Suppressor macrophage treated with lipopolysaccharide for 4 hours (primary cell): ENCODE results near the gene DENND6B.
"Not testable (repeated sequence)": the region's sequence is repeated elsewhere in the genome, so short reads cannot be mapped to it uniquely, and the experiment has no call there.

Source experiments
- DNase-seq: peaks from one replicate; pipeline ENCODE4 v3.0.0-alpha.2; 2020

Gene DENND6B

DNA sequence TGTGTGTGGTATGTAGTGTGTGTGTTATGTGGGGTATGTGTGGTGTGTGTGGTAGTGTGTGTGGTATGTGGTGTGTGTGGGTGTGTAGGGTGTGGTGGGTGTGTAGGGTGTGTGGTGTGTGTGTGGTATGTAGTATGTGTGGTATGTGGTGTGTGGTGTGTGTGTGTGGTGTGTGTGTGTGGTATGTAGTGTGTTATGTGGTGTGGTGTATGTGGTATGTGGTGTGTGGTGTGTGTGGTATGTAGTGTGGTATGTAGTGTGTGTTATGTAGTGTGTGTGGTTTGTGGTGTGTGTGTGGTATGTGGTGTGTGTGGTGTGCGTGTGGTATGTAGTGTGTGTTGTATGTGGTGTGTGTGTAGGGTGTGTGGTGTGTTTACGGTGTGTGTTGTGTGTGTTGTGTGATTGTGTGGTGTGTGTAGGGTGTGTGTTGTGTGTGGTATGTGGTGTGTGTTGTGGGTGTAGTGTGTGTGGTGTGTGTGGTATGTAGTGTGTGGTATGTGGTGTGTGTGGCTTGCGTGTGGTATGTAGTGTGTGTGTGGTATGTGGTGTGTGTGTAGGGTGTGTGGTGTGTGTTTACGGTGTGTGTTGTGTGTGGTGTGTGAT, 12.1 kb upstream of the DENND6B start:
- DNase-seq, result no peak

DNA sequence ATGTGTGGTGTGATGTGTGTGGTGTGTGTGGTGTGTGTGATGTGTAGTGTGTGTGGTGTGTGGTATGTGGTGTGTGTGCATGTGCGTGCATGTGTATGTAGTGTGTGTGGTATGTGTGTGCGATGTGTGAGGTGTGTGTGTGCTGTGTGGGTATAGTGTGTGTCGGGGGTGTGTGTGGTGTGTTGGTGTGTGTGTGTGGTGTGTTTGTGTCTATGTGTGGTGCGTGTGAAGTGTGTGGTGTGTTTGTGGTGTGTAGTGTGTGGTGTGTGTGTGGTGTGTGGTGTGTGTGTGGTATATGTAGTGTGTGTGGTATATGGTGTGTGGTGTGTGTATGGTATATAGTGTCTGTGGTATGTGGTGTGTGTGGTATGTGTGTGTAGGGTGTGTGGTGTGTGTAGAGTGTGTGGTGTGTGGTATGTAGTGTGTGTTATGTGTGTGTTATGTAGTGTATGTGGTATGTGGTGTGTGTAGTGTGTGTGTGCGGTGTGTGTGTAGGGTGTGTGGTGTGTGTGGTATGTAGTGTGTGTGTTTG, 11.3 kb upstream of the DENND6B start:
- DNase-seq, result no peak

DNA sequence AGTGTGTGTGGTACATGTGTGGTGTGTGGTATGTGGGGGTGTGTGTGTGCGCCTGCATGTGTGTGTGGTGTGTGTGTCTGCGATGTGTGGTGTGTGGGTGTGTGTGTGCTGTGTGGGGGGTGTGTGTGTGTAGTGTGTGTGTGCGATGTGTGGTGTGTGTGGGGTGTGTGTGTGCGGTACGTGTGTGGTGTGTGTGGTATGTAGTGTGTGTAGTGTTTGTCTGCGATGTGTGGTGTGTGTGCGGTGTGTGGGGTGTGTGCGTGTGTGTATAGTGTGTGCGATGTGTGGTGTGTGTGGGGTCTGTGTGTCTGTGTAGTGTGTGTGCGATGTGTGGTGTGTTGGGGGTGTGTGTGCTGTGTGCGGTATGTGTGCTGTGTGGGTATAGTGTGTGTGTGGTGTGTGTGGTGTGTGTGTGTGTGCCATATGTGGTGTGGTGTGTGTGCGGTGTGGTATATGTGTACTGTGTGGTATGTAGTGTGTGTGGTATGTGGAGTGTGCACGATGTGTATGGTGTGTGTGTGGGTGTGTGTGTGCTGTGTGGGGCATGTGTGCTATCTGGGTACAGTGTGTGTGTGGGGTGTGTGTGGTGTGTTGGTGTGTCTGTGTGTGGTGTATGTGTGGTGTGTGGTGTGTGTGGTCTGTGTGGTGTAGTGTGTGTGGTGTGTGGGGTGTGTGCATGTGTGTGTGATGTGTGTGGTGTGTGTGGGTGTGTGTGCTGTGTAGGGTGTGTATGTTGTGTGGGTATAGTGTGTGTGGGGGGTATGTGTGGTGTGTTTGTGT, 10.6 kb upstream of the DENND6B start:
- DNase-seq, result no peak

DNA sequence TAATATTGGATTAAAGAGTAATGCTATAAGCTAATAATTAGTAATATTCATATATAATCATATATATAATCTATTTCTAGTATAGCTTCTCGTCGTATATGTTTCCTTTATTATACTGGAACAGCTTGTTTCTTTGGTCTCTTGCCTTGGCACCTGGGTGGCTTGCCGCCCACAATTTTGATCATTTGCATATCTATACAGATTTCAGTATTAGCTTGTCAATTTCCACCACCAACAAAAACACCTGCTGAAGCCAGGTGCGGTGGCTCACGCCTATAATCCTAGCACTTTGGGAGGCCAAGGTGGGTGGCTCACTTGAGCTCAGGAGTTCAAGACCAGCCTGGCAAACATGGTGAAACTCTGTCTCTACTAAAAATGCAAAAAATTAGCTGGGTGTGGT, 7.6 kb upstream of the DENND6B start:
- DNase-seq, result not testable (repeated sequence)

DNA sequence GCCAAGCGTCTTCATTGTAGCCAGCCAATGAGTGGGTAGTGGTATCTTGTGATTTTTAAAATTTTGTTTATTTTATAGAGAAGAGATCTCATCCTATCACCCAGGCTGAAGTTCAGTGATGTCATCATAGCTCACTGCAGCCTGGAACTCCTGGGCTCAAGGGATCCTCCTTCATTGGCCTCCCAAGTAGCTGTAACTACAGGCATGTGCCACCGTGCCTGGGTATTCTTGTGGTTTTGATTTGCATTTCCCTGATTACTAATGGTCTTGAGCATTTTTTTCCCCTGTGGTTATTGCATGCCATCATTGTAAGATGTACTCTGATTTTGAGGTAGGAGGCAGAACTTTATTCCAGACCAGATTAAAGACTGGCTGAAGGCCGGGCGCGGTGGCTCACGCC, 2.4 kb upstream of the DENND6B start:
- DNase-seq, result peak; percentile 51

DNA sequence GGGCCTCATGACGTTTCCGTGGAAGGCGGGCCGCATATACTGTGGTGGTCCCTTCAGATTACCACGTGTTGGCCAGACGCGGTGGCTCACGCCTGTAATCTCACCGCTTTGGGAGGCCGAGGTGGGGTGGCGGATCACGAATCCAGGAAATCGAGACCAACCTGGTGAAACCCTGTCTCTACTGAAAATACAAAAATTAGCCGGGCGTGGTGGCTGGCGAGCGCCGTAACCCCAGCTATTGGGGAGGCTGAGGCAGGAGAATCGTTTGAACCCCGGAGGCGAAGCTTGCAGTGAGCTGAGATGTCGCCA, 853 bp upstream of the DENND6B start:
- no peak for DNase-seq

DNA sequence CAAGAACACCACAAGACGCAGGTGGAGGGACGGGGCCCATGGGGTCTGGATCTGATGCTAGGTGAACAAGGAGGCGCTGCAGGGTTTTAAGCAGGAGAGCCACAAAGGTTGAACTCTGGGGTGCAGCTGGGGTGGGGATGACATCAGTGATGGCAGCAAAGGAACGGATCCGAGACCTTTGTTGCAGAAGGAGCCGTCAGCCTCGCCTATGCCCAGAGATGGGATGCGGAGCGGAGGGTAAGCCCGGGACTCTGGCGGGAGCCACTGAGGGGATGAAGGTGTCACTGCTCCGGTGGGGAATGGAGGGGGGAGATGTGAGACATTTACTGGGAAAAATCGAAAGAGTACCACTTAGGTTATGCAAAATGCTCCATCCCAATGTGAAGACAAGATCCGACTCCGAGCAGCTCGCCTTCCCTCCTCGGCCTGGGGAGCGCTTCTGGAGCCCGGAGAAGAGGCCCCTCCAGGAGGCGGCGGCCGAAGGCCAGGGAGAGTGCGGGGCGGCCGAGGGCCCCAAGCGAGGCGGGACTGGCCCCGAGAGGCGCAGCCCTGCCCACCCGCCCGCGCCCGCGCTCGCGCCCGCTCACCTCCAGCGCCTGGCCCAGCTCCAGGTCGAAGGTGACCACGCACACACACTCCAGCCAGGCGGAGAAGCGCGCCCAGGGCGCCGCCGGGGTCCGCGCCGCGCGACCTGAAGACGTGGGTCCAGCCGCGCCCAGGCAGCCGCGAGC, 422 bp downstream of the DENND6B start:
- DNase-seq, result no peak

DNA sequence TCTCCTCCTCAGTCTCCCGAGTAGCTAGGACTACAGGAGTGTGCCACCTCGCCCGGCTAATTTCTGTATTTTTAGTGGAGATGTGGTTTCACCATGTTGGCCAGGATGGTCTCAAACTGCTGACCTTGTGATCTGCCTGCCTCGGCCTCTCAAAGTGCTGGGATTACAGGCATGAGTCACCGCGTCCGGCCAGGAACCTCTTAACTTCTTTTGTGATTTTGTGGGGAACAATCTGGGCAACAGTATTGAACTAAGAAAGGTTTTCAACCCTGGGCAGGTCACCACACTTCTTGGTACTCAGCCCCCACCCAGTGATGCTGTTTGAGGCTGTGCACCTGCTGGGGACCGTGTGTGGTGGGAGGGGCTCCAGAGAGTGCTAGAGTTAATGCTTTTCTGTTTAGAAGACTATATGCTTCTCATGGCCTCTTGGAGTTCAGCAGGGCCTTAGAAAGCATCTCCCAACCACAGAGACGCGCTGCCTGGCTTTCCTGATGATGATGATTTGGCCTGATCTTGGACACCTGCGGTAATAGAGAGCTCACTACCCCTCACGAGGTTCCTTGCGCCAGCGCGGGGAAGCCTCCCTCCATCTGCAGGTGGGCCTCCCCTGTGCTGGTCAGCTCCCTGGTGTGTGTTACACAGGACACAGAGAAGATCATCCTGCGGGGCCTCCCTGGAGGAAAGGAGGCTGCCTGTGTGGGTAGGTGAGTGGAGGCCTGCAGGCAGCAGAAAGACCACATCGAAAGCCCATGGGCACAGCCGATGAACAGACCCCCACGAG, 1.2 kb downstream of the DENND6B start:
- DNase-seq, result no peak

DNA sequence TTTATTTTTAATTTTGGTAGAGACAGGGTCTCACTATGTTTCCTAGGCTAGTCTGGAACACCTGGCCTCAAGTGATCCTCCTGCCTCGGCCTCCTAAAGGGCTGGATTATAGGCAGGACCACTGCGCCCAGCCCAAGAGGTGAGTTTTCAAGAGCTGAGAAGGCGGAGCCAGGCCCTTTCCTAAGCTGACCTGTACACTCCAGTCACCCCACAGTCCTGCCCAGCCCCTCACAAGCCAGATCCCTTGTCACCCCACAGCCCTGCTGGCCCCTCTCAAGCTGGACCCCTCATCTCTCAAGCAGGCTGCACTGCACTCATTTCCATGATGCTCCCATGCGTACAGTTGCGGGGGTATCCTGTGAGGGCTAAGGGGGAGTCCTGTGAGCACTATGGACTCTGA, 2.9 kb downstream of the DENND6B start:
- no peak for DNase-seq

DNA sequence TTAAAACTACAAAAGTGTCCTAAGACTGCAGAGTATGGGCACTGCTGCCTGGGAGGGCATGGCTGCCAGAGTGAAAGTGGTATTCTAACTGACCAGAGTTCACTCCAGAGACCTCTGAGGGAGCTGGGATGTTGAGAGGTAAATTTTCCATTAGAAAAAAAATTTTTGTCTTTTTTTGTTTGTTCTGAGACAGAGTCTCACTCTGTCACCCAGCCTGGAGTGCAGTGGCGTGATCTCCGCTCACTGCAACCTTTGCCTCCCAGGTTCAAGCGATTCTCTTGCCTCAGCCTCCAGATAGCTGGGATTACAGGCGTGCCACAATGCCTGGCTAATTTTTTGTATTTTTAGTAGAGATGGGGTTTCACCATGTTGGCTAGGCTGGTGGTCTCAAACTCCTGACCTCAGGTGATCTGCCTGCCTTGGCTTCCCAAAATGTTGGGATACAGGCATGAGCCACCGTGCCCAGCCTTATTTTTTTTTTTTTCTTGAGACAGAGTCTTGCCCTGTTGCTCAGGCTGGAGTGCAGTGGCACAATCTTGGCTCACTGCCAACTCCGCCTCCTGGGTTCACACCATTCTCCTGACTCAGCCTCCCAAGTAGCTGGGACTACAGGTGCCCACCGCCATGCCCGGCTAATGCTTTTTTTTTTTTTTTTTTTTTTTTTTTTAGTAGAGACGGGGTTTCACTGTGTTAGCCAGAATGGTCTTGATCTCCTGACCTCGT, 4.3 kb downstream of the DENND6B start:
- DNase-seq, result not testable (repeated sequence)

DNA sequence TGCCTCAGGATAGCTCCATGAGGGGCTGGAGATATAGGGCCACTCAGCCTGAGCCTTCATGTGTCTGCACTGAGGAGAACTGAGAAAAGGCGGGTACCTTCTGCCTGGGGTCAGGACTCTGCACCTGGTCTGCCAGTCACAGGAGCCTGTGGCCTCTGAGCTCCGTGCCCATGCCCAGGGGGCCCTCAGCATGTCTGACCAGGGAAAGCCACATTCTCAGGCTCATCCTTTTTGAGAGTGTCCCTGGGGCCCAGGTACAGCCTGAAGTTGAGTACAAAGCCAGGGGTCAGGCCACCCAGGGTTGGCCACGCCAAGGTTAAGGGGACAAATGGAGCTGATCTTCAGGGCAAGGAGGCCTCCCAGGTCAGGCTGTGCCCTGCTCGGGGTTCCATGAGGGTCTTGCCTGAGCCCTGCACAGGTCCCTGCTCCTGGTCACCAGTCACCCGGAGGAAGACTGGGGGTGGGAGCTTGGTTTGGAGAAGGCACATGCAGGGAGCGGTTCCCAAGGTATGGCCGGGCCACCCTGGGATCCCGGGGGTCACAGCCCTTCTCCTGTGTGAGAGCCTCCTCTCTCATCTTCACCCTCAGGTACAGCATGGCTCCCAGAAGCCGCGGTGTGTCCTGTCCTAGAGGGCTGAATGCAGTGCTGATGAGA, 6.0 kb downstream of the DENND6B start:
- DNase-seq, result no peak

DNA sequence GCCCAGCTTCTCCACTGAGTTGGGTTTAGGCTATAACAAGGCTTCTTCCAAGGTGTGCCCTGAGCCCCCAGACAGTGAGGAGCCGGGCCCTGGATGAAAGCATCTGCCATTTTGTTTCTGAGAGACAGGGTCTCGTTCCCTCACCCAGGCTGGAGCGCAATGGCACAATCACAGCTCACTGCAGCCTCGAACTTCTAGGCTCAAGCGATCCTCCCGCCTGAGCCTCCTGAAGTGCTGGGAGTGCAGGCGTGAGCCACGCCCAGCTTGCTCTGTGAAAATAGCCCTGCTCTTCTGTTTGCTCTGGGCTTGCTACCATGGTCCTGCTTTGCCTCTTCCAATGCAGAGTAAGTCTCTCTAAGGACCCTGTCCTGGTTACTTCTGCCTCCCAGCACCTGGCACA, 6.7 kb downstream of the DENND6B start:
- no peak for DNase-seq

DNA sequence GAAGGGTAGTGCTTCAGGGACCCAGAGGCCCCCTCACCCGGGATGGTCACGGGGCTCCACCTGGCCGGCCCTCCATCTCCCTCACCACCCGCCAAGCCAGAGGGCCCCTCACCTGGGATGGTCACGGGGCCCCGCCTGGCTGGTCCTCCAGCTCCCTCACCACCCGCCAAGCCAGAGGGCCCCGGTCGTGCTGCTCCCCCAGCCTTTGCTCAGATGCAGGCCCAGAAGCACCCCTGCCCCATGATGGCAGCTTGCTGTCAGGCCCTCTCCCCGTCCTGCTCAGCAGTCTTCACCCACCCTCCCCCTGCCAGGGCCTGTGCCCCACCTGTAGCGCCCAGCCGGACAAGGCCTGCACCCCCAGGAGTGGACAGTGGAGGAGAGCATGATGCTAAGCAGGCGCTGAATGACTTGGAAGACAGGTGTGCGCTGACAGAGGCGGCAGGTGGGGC, 7.3 kb downstream of the DENND6B start:
- no peak for DNase-seq

DNA sequence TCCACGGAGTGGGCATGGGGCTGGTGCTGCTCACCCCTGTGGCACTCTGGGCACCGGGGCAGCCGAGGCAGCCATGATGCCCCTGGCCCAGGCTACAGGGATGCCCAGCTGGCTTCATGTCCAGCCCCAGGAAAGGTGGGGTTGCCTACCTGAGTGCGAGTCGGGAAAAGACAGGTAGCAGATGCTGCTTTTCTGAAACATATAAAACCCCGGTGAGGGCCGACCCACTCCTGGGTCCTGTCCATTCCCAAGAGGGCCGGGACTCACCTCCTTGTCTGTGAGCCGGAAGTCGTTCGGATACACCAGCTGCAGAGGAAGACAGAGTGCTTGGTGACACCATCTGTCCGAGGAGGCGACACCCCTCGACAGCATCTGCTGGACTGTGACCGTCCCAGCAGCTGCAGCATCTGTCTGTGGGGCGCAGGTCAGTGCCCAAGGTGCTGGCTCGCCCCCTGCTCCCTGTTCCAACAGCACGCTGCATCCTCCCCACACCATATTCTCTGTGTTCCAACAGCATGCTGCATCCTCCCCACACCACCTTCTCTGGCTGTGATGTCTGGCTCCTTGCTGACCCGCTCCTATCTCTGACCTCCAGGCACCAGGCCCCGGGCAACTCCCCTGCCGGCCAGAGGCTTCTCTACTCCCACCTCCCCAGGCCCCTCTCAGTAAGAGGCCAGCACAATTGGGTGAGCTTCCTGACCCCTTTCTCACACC, 8.0 kb downstream of the DENND6B start:
- no peak for DNase-seq

DNA sequence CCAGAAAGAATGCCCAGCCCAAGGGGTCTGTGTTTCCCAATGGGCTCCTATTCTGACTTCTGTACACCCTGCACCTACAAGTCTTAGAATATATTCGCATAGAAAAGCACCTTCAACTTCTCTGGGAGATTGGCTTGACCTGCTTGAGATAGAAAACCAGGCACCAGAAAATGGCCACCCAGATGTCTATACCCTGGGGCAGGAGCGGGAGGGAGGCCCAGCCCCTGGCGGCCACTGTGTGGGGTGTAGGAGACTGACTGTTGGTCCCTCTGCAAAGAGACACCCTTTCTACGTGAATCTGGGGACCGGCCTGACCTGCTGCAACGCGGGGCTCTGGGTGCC, 8.5 kb downstream of the DENND6B start:
- no peak for DNase-seq

DNA sequence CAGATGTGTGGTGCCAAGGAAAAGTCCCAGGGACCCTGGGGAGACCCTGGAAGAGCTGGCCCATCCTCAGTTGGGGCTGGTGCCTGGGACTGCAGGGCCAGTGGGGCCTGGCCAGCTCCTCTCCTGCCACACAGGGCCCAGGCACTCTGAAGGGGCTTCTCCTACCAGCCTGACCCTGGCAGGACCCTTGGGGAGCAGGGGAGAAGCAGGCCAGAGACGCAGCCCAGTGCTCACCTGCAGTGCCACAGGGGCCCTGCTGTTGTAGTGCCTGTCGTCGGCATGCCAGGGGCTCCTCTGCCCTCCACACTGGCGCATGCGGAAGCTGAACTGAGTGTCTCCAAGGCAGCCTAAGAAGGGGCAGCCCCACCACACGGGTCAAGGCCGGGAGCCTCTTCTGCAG, 9.1 kb downstream of the DENND6B start:
- no peak for DNase-seq

DNA sequence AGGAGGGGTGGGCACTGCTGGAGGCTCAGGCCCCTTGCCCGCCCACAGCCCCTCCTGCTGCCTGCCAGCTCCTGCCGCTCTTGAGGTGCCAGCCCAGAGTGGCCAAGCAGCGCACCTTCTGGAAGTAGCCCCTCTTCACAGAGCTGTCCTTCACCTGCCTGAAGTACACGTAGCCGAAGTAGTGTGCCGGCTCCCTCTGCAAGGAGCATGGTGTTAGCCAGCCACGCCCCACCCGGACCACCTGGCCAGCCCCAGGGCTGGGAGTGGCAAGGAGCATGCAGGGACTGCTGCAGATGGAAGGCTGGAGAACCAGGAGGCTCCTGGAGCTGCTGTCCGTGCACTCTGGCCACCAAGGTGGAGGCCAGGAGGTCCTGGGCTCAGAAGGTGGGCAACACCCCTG, 9.6 kb downstream of the DENND6B start:
- DNase-seq, result no peak

DNA sequence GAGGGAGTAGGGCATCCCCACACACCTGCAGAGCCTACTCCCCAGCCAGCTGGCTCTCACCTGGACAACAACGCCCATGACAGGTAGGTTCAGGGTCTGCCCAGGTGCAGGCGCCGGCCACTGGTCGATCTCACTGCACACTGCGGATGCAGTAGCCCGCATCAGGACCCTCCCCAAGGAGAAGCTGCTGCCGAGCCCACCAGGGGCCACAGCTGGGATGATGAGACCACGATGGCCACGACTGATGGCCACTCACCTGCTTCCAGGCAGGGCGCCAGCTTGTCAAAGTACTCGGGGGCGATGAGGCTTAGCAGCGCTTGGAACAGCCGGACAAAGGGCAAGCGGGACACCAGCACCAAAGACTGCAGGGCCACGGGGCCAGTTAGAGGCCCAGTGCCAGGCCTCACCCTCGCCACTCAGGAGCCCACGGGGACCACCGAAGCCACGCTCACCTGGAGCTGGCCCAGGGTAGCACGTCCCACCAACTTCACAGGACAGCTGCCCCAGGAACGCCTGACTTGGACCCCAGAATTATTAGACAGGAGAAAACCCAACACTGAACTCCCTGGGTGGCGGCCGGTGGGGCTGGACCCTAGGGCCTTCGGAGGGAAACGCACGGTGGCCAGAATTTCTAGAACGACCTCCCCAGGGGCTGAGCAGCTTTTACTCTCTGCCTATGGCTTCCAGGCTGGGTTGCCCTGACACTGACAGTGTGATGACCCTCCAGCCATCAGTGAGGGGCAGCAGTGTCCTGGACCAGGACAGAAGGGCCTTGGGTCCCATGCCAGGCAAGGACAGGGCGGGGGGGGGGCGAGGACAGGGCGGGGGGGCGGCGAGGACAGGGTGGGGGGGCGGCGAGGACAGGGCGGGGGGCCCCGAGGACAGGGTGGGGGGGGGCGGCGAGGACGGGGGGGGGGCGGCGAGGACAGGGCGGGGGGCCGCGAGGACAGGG, 10.4 kb downstream of the DENND6B start:
- DNase-seq, result no peak

DNA sequence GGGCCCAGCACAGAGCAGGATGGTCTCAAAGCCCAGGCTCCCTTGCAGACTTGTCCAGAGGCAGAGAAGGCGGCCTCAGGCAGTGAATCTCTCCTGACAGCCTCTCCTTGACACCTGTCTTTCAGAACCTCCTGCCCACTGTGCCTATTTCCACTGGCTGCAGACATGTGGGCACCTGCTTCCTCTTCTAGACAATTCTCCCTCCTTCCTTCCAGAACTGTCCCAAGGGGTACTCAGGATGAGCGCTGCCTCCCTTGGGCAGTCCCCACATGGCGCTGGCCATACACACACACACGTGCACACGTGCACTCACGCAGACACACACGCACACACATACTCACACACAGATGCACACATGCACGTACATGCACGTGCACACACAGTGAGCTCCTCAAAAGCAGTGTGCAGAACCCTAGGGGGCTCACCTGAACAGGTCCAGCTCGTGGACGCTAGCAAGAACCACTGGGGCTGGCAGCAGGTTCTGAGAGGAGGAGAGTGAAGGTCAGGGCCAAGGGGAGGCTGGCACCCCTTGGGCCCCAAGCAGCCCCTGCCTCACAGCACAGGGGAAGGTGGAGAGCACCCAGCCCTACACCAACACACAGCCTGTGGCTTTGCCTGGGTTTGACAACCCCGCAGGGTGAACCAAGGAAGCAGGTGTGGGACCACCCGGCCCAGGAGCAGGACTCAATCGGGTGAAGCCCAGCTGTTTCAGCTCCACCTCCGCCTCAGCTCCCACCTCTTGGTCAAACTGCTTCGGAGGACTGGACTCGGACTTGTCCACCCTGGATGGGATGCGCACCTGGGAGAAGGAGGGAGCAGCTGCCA, 11.3 kb downstream of the DENND6B start:
- no peak for DNase-seq
